H1 (cell line): Measurements from ENCODE around the gene ACVR2B. TPM values are rescaled to one million over a fixed set of nuclear protein-coding genes. Genes with fewer than 3 reads are reported as not detected.

ENCODE experiments used
- CTCF ChIA-PET: fragments of 300-600 bp; sonication (Branson Sonifier 250); formaldehyde crosslinking; loops from one replicate; lab custom pipeline; 2021; ENCODE audit not compliant: partially characterized antibody; lab: Charles Lee
- POLR2A ChIA-PET: fragments of 300-600 bp; sonication (Branson Sonifier 250); formaldehyde crosslinking; loops from one replicate; lab custom pipeline; 2021; ENCODE audit warnings: inconsistent platforms; ENCODE audit not compliant: partially characterized antibody; lab: Charles Lee
- DNase-seq, 2 experiments: peaks; one replicate each; pipeline versions ENCODE4 v3.0.0 to v3.0.0-alpha.2; 2010 to 2022; ENCODE audit warnings: low spot score in 2 of 2, low read depth in 1 of 2, mixed read lengths in 1 of 2
- FAIRE-seq: peaks from 2 replicates; lab custom pipeline; 2011; peaks lifted over from hg19 to GRCh38; lab: Jason Lieb, UNC
- H2AFZ ChIP-seq: 2 replicates; pipeline ENCODE4 v1.8.1; 2012; ENCODE audit warnings: low read length, inconsistent platforms
- H2AK5ac ChIP-seq: 2 replicates; pipeline ENCODE4 v1.6.1; 2013; ENCODE audit warnings: low read depth, low read length
- H2BK120ac ChIP-seq: replicated peaks from 2 replicates; pipeline ENCODE3; 2013; ENCODE audit warnings: low read depth, low read length, inconsistent platforms
- H2BK12ac ChIP-seq: 2 replicates; pipeline ENCODE4 v1.6.1; 2013; ENCODE audit warnings: low read depth, low read length
- H2BK15ac ChIP-seq: 2 replicates; pipeline ENCODE4 v1.6.1; 2013; ENCODE audit warnings: low read length
- H2BK20ac ChIP-seq: 2 replicates; pipeline ENCODE4 v1.6.1; 2013; ENCODE audit warnings: low read length
- H2BK5ac ChIP-seq: 2 replicates; pipeline ENCODE4 v1.6.1; 2013; ENCODE audit warnings: low read depth, low read length
- H3K14ac ChIP-seq: 2 replicates; pipeline ENCODE4 v1.6.1; 2013; ENCODE audit warnings: inconsistent platforms; ENCODE audit not compliant: insufficient read length
- H3K18ac ChIP-seq: 2 replicates; pipeline ENCODE4 v1.6.1; 2013; ENCODE audit warnings: low read length; ENCODE audit errors: extremely low read depth
- H3K23ac ChIP-seq: 2 replicates; pipeline ENCODE4 v1.6.1; 2013; ENCODE audit warnings: inconsistent platforms; ENCODE audit not compliant: insufficient read length
- H3K23me2 ChIP-seq: 2 replicates; pipeline ENCODE4 v1.6.1; 2013; ENCODE audit warnings: low read depth, low read length
- H3K27ac ChIP-seq: 2 replicates; pipeline ENCODE4 v1.6.1; 2011; ENCODE audit warnings: low read depth, low read length, inconsistent platforms
- H3K27me3 ChIP-seq, 4 experiments: replicated peaks in 1 of 4; 1 replicate in 1 of 4; 2 replicates in 3 of 4; pipeline versions ENCODE4 v1.6.1 to v1.8.1; 2011 to 2013; ENCODE audit warnings: low read length in 3 of 4, mild to moderate bottlenecking in 3 of 4, inconsistent platforms in 2 of 4, mixed read lengths in 2 of 4, moderate library complexity in 1 of 4; ENCODE audit not compliant: control insufficient read depth in 3 of 4, insufficient read depth in 3 of 4; ENCODE audit errors: extremely low read depth in 1 of 4
- H3K36me3 ChIP-seq, 4 experiments: 2 replicates each; pipeline versions ENCODE4 v1.6.1 to v1.8.1; 2011 to 2013; ENCODE audit warnings: mild to moderate bottlenecking in 4 of 4, low read length in 3 of 4, moderate library complexity in 2 of 4, control low read depth in 1 of 4, inconsistent platforms in 1 of 4; ENCODE audit not compliant: insufficient read depth in 4 of 4, control insufficient read depth in 2 of 4
- H3K4ac ChIP-seq: replicated peaks from 2 replicates; pipeline ENCODE3; 2013; ENCODE audit warnings: low read length, low read depth, mixed read lengths, inconsistent platforms; ENCODE audit not compliant: insufficient read length
- H3K4me1 ChIP-seq, 4 experiments: replicated peaks in 1 of 4; 1 replicate in 1 of 4; 2 replicates in 3 of 4; pipeline versions ENCODE4 v1.6.1 to v1.8.1; 2011 to 2013; ENCODE audit warnings: low read length in 3 of 4, inconsistent platforms in 2 of 4, mixed read lengths in 1 of 4; ENCODE audit not compliant: insufficient read depth in 4 of 4, control insufficient read depth in 3 of 4
- H3K4me2 ChIP-seq, 2 experiments: 2 replicates each; pipeline versions ENCODE4 v1.6.1 to v1.8.1; 2011 to 2013; ENCODE audit warnings: low read depth in 2 of 2, low read length in 2 of 2, control low read depth in 1 of 2, inconsistent platforms in 1 of 2, mild to moderate bottlenecking in 1 of 2; ENCODE audit not compliant: insufficient read depth in 1 of 2
- H3K4me3 ChIP-seq, 4 experiments: fragments of 200-600, 300-600 bp in 1 of 4; sonication (generic), shearing (Covaris generic), sonication (Bioruptor Twin) in 1 of 4; 2 replicates each; pipeline versions ENCODE4 v1.5.1 to v1.8.1; 2011 to 2016; ENCODE audit warnings: low read length in 4 of 4, low read depth in 3 of 4, control low read depth in 2 of 4, inconsistent platforms in 2 of 4, mild to moderate bottlenecking in 2 of 4, mixed read lengths in 1 of 4, moderate library complexity in 1 of 4; ENCODE audit not compliant: insufficient read depth in 2 of 4; ENCODE audit errors: extremely low read depth in 1 of 4
- H3K56ac ChIP-seq: replicated peaks from 2 replicates; pipeline ENCODE3; 2013; ENCODE audit warnings: low read depth, mild to moderate bottlenecking, mixed read lengths, low read length, inconsistent platforms; ENCODE audit not compliant: insufficient read length
- H3K79me1 ChIP-seq: 2 replicates; pipeline ENCODE4 v1.6.1; 2013; ENCODE audit warnings: low read depth, low read length, control low read depth
- H3K79me2 ChIP-seq, 2 experiments: 2 replicates each; pipeline versions ENCODE4 v1.6.1 to v1.8.1; 2012 to 2013; ENCODE audit warnings: low read length in 2 of 2, mild to moderate bottlenecking in 2 of 2, inconsistent platforms in 1 of 2; ENCODE audit not compliant: insufficient read depth in 2 of 2, control insufficient read depth in 1 of 2
- H3K9ac ChIP-seq, 4 experiments: replicated peaks in 1 of 4; 1 replicate in 1 of 4; 2 replicates in 3 of 4; pipeline versions ENCODE4 v1.6.1 to v1.8.1; 2011 to 2013; ENCODE audit warnings: low read depth in 3 of 4, low read length in 3 of 4, control low read depth in 2 of 4, mild to moderate bottlenecking in 2 of 4, moderate library complexity in 2 of 4, inconsistent platforms in 1 of 4; ENCODE audit errors: extremely low read depth in 1 of 4
- H3K9me3 ChIP-seq, 2 experiments: 2 replicates each; pipeline versions ENCODE4 v1.6.1 to v1.8.1; 2012 to 2013; ENCODE audit warnings: mild to moderate bottlenecking in 2 of 2, moderate library complexity in 2 of 2, control low read depth in 1 of 2, inconsistent platforms in 1 of 2, low read depth in 1 of 2, low read length in 1 of 2, mixed read lengths in 1 of 2; ENCODE audit not compliant: insufficient read depth in 2 of 2
- H4K20me1 ChIP-seq, 2 experiments: replicated peaks in 1 of 2; 2 replicates each; pipeline versions ENCODE3 to v1.8.1; 2011 to 2013; ENCODE audit warnings: inconsistent platforms in 2 of 2, low read length in 2 of 2, mild to moderate bottlenecking in 1 of 2; ENCODE audit not compliant: insufficient read depth in 2 of 2, control insufficient read depth in 1 of 2
- H4K5ac ChIP-seq: 2 replicates; pipeline ENCODE4 v1.6.1; 2013; ENCODE audit warnings: low read length, low read depth, mixed read lengths, inconsistent platforms; ENCODE audit not compliant: insufficient read length
- H4K8ac ChIP-seq: 2 replicates; pipeline ENCODE4 v1.8.0; 2013; ENCODE audit warnings: mild to moderate bottlenecking, moderate library complexity, low read length, inconsistent platforms; ENCODE audit not compliant: insufficient read depth; ENCODE audit errors: extremely low read depth
- H4K91ac ChIP-seq: replicated peaks from 2 replicates; pipeline ENCODE3; 2013; ENCODE audit warnings: low read length, mixed read lengths, inconsistent platforms; ENCODE audit not compliant: insufficient read length
- BCL11A ChIP-seq, 2 experiments: IDR thresholded peaks; one replicate each; pipeline ENCODE4 v1.6.1; 2011; ENCODE audit warnings: low read depth in 2 of 2, low read length in 2 of 2, mild to moderate bottlenecking in 2 of 2
- CEBPB ChIP-seq: IDR thresholded peaks from 2 replicates; pipeline ENCODE4 v1.6.1; 2012; ENCODE audit warnings: low read depth, low read length
- CHD2 ChIP-seq: IDR thresholded peaks from 2 replicates; pipeline ENCODE4 v1.6.1; 2012; ENCODE audit warnings: low read length, improper control_type of control experiment
- CREB1 ChIP-seq: IDR thresholded peaks from 2 replicates; pipeline ENCODE4 v1.6.1; 2012; ENCODE audit warnings: inconsistent platforms
- FOSL1 ChIP-seq: IDR thresholded peaks from 2 replicates; pipeline ENCODE4 v1.6.1; 2011; ENCODE audit warnings: mild to moderate bottlenecking, low read depth, low read length, moderate library complexity; ENCODE audit not compliant: insufficient read depth
- KDM1A ChIP-seq: fragments of 200-600, 300-600 bp; sonication (generic); IDR thresholded peaks from 2 replicates; pipeline ENCODE4 v1.7.1; 2016; ENCODE audit warnings: mild to moderate bottlenecking, low read length, borderline replicate concordance
- POLR2A ChIP-seq, 2 experiments: IDR thresholded peaks; 1 replicate in 1 of 2; 2 replicates in 1 of 2; pipeline ENCODE4 v1.6.1; 2011; ENCODE audit warnings: low read depth in 2 of 2, low read length in 2 of 2, mild to moderate bottlenecking in 2 of 2; ENCODE audit errors: control extremely low read depth in 1 of 2
- SIN3A ChIP-seq, 2 experiments: IDR thresholded peaks in 1 of 2; conservative IDR thresholded peaks in 1 of 2; 2 replicates each; pipeline ENCODE4 v1.6.1; 2011 to 2012; ENCODE audit warnings: low read length in 2 of 2, improper control_type of control experiment in 1 of 2, low read depth in 1 of 2, mild to moderate bottlenecking in 1 of 2
- SP4 ChIP-seq: IDR thresholded peaks from 2 replicates; pipeline ENCODE4 v1.6.1; 2012; ENCODE audit warnings: low read length, inconsistent platforms
- TCF12 ChIP-seq: IDR thresholded peaks from 2 replicates; pipeline ENCODE4 v1.6.1; 2011; ENCODE audit warnings: low read depth, mild to moderate bottlenecking, low read length
- WGBS, 2 experiments: shearing (Covaris generic) in 1 of 2; methylation state at CpG; one replicate each; pipeline versions ENCODE4 v1.1.6 to v1.1.7; 2013 to 2015; ENCODE audit warnings: low lambda C conversion rate in 2 of 2, mixed read lengths in 2 of 2, inconsistent platforms in 1 of 2, low coverage in 1 of 2, missing lambda C conversion rate in 1 of 2; ENCODE audit not compliant: insufficient replicate concordance in 2 of 2, insufficient coverage in 1 of 2, insufficient read length in 1 of 2; ENCODE audit errors: extremely low coverage in 1 of 2, missing lambda C conversion rate in 1 of 2; 5-methylcytosine and 5-hydroxymethylcytosine counted together
- polyA plus RNA-seq, 7 experiments: library from polyadenylated mRNA; depleted of rRNA in 3 of 7; stranded (reverse) in 5 of 7; unstranded in 2 of 7; fragments of >200 nt in 5 of 7; fragments of 200-250 nt in 2 of 7; gene quantifications; 1 replicate in 5 of 7; 2 replicates in 1 of 7; 4 replicates in 1 of 7; pipeline versions ENCODE4 v1.2.1 to v1.2.3, GENCODE V29; 2011 to 2013; ENCODE audit warnings: missing spikeins in 2 of 7, mixed read lengths in 2 of 7
- total RNA-seq: library from RNA; stranded (reverse); fragmentation: NEBNext Ultra II Directional; extraction: Animal tissue kit (Norgen Biotek cat#: 25700); gene quantifications from 2 replicates; pipeline ENCODE4 v1.2.1, GENCODE V29; 2021
- TF ChIP-seq, protein P1 (sequence below), 3 experiments: IDR thresholded peaks; 1 replicate in 2 of 3; 2 replicates in 1 of 3; pipeline versions ENCODE4 v1.5.1 to v1.6.1; 2011; ENCODE audit warnings: low read length in 3 of 3, mild to moderate bottlenecking in 3 of 3, inconsistent platforms in 2 of 3, low read depth in 1 of 3, moderate library complexity in 1 of 3; ENCODE audit not compliant: insufficient read depth in 1 of 3; ENCODE audit errors: control extremely low read depth in 1 of 3

Gene ACVR2B
- total and polyA plus RNA-seq, 2 of the 8 experiments (the other 6 are each of a cell fraction or from before 2014, with no cell fraction given): 24.7 to 109 TPM

DNA sequence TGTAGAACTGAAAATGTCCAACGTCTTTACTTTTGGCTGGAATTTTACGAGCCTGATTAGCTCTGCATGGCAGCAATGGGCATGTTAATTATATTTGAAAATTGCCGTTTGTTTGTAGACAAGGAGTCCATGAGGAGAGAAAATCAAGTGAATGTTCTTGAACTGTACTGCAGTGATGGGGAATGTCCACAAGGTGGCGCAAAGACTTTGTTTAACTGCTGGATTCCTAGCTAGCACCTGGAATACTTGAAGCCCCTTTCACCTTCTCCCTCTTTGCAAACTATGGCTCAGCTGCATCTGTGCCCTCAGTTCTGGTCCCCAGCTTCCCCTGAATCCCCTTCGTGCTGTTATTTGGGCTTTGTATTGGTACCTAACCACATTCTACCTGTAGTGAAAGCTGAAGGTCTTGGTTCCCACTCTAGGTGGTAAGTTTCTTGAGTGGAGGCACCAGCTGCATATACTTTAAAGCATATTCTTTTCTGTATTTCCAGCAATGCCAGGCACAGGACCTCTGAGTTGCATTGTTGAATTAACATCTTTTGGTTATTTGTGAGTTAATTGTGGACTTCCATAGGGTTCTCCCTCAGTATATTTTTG is 67.8 kb downstream of the ACVR2B start:
- peak; percentile 100 for FAIRE-seq
- POLR2A ChIA-PET: interaction anchor here (1.0 to 1.5 kb wide), 4 partner anchors 10 to 114 kb away, joined by 3 to 5 read pairs (median 3); partner anchors contain the start of gene EXOG
- H3K56ac ChIP-seq: no peak overlapping the region
- TF ChIP-seq SIN3A (conservative IDR thresholded peaks at IDR 0.05 in 1 of 2, IDR thresholded peaks at IDR 0.05 in 1 of 2; ENCODE audit: low read depth in 1 of 2, low read length in 2 of 2): no peak
- no peak for TF ChIP-seq POLR2A (IDR thresholded peaks at IDR 0.05; ENCODE audit: control extremely low read depth in 1 of 2, low read depth in 2 of 2, low read length in 2 of 2)
- TF ChIP-seq CREB1: 0 out of 2 replicates have a peak, but pooled peaks have one; percentile 19
- TF ChIP-seq BCL11A (IDR thresholded peaks at IDR 0.05; ENCODE audit: low read depth in 2 of 2, low read length in 2 of 2): no peak
- TF ChIP-seq FOSL1: no peak
- no peak for TF ChIP-seq KDM1A
- TF ChIP-seq SP4: no peak
- TF ChIP-seq TCF12: peak; percentile 87
- TF ChIP-seq CEBPB: no peak
- TF ChIP-seq CHD2: no peak
- TF ChIP-seq, protein P1, sequence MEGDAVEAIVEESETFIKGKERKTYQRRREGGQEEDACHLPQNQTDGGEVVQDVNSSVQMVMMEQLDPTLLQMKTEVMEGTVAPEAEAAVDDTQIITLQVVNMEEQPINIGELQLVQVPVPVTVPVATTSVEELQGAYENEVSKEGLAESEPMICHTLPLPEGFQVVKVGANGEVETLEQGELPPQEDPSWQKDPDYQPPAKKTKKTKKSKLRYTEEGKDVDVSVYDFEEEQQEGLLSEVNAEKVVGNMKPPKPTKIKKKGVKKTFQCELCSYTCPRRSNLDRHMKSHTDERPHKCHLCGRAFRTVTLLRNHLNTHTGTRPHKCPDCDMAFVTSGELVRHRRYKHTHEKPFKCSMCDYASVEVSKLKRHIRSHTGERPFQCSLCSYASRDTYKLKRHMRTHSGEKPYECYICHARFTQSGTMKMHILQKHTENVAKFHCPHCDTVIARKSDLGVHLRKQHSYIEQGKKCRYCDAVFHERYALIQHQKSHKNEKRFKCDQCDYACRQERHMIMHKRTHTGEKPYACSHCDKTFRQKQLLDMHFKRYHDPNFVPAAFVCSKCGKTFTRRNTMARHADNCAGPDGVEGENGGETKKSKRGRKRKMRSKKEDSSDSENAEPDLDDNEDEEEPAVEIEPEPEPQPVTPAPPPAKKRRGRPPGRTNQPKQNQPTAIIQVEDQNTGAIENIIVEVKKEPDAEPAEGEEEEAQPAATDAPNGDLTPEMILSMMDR (IDR thresholded peaks at IDR 0.05; ENCODE audit: control extremely low read depth in 1 of 3, insufficient read depth in 1 of 3, low read depth in 1 of 3, low read length in 3 of 3): peak in 2 of 3 experiments; percentile 91 to 94; a peak in 3 of 4 replicates

More for the DNA sequence above, 67.8 kb downstream of the ACVR2B start:
- Histone ChIP-seq H3K9ac (no peak overlapping the region), H3K4me2 (no peak overlapping the region), H4K5ac (no peak overlapping the region), H3K23ac (no peak overlapping the region), H2BK120ac (no peak overlapping the region), H2AFZ (no peak overlapping the region), H3K36me3 (peaks cover 3 to 12% (median 7%) of the 10 kb centered on the region in 4 experiments), H3K27ac (no peak overlapping the region), H4K91ac (no peak overlapping the region), H4K20me1 (no peaks in the 10 kb centered on the region), H2BK20ac (no peak overlapping the region), H3K14ac (no peak overlapping the region), H2BK15ac (no peak overlapping the region), H3K4me3 (no peak overlapping the region), H2BK12ac (no peak overlapping the region), H3K4me1 (peaks cover 0 to 19% (median 3%) of the 10 kb centered on the region in 4 experiments; a peak in 4 of 7 replicates), H2AK5ac (no peak overlapping the region), H3K4ac (no peak overlapping the region), H3K79me2 (no peaks in the 10 kb centered on the region), H3K18ac (no peak overlapping the region), H4K8ac (no peak overlapping the region), H3K27me3 (no peaks in the 10 kb centered on the region), H3K79me1 (no peaks in the 10 kb centered on the region; the same call in 1 of the 2 replicates), H2BK5ac (no peak overlapping the region), H3K23me2 (no peaks in the 10 kb centered on the region), H3K9me3 (no peaks in the 10 kb centered on the region)
- DNase-seq: peak in 1 of 2 experiments; percentile 83
- WGBS, 2 experiments: 12% methylated on average over 5 of the region's 5 CpGs; no CpG with 5 or more reads in 1 of the 2 experiments
- CTCF ChIA-PET: interaction anchor here (0.6 to 12.5 kb wide), 65 partner anchors 10 to 509 kb away, joined by 3 to 318 read pairs (median 5); partner anchors contain the start of genes EXOG and SCN5A
